ENCODE data around the gene ADCY2.

Gene ADCY2

GRCh38 chr5:7772141-7772540 lies 376.2 kb downstream of the ADCY2 start:
- H3K4me3 ChIP-seq (ENCODE audit: low read depth, low read length), result no peak overlapping the region
- no peak for TF ChIP-seq CTCF (IDR thresholded peaks at IDR 0.05; ENCODE audit: low read depth, low read length)

GRCh38 chr5:7773178-7773577 lies 377.2 kb downstream of the ADCY2 start:
- no peak overlapping the region for H3K4me3 ChIP-seq (ENCODE audit: low read depth, low read length)
- TF ChIP-seq CTCF (IDR thresholded peaks at IDR 0.05; ENCODE audit: low read depth, low read length), result no peak

- TF ChIP-seq CTCF (IDR thresholded peaks at IDR 0.05; ENCODE audit: low read depth, low read length), result no peak
- no peak overlapping the region for H3K4me3 ChIP-seq (ENCODE audit: low read depth, low read length)
Observed at GRCh38 chr5:7776442-7776841, 380.5 kb downstream of the ADCY2 start.

- H3K4me3 ChIP-seq (ENCODE audit: low read depth, low read length), result no peak overlapping the region
- no peak for TF ChIP-seq CTCF (IDR thresholded peaks at IDR 0.05; ENCODE audit: low read depth, low read length)
Observed at GRCh38 chr5:7779019-7780005, 383.4 kb downstream of the ADCY2 start.

- no peak for TF ChIP-seq CTCF (IDR thresholded peaks at IDR 0.05; ENCODE audit: low read depth, low read length)
- no peak overlapping the region for H3K4me3 ChIP-seq (ENCODE audit: low read depth, low read length)
Observed at GRCh38 chr5:7781899-7782298, 386.0 kb downstream of the ADCY2 start.

- H3K4me3 ChIP-seq (ENCODE audit: low read depth, low read length), result no peak overlapping the region
- TF ChIP-seq CTCF (IDR thresholded peaks at IDR 0.05; ENCODE audit: low read depth, low read length), result no peak
Observed at GRCh38 chr5:7784683-7785380, 388.9 kb downstream of the ADCY2 start.

GRCh38 chr5:7787770-7788169 lies 391.8 kb downstream of the ADCY2 start:
- H3K4me3 ChIP-seq (ENCODE audit: low read depth, low read length), result no peak overlapping the region
- no peak for TF ChIP-seq CTCF (IDR thresholded peaks at IDR 0.05; ENCODE audit: low read depth, low read length)
